Fibroblast of pulmonary artery (primary cell): ENCODE results near the gene TNRC6C.

Experiments
- DNase-seq: peaks from one replicate; pipeline ENCODE4 v3.0.0-alpha.2; 2010; ENCODE audit warnings: low read depth
- H3K4me3 ChIP-seq: replicated peaks from 2 replicates; pipeline ENCODE4 v1.5.1; 2011; ENCODE audit warnings: low read depth, mild to moderate bottlenecking, control low read depth, low read length, moderate library complexity
- TF ChIP-seq, protein P1 (sequence below): IDR thresholded peaks from 2 replicates; pipeline ENCODE4 v1.5.1; 2011; ENCODE audit warnings: mild to moderate bottlenecking, control low read depth, low read length, inconsistent platforms; ENCODE audit errors: missing control alignments

The TNRC6C gene

DNA sequence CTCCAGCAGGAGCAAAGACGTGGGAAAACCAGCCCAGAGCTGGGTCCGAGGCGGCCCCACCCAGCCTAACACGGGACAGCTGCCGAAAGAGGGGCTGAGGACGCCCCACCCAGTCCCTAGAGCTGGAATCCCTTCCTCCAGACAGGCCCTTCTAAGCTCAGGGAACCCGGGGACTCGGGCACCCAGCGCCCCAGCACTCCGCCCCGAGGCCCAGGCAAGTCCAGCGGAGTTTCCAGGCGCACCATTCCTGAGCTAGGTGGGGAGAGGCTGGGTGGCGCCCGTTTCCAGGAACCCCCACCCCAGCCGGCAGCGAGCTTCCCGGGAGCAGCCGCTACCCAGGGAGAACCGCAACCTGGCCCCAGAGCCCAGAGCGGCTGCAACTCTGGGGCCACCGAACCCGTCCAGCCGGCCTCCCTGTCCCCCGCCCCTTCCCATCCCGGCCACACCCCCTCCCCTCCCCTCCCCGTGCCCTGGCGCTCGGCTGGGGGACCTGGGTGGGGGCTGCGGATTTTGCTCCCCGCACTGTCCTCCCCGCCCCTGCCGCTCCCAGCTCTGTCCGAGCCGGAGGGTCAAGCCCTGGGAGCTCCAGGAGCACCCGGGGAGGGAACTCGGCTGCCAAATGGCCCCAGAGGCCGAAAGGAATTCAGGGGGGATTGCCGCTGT, 169.5 kb downstream of the TNRC6C start:
- no peak for DNase-seq
- TF ChIP-seq, protein P1, sequence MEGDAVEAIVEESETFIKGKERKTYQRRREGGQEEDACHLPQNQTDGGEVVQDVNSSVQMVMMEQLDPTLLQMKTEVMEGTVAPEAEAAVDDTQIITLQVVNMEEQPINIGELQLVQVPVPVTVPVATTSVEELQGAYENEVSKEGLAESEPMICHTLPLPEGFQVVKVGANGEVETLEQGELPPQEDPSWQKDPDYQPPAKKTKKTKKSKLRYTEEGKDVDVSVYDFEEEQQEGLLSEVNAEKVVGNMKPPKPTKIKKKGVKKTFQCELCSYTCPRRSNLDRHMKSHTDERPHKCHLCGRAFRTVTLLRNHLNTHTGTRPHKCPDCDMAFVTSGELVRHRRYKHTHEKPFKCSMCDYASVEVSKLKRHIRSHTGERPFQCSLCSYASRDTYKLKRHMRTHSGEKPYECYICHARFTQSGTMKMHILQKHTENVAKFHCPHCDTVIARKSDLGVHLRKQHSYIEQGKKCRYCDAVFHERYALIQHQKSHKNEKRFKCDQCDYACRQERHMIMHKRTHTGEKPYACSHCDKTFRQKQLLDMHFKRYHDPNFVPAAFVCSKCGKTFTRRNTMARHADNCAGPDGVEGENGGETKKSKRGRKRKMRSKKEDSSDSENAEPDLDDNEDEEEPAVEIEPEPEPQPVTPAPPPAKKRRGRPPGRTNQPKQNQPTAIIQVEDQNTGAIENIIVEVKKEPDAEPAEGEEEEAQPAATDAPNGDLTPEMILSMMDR: no peak
- H3K4me3 ChIP-seq: peak overlapping the region; percentile 53

DNA sequence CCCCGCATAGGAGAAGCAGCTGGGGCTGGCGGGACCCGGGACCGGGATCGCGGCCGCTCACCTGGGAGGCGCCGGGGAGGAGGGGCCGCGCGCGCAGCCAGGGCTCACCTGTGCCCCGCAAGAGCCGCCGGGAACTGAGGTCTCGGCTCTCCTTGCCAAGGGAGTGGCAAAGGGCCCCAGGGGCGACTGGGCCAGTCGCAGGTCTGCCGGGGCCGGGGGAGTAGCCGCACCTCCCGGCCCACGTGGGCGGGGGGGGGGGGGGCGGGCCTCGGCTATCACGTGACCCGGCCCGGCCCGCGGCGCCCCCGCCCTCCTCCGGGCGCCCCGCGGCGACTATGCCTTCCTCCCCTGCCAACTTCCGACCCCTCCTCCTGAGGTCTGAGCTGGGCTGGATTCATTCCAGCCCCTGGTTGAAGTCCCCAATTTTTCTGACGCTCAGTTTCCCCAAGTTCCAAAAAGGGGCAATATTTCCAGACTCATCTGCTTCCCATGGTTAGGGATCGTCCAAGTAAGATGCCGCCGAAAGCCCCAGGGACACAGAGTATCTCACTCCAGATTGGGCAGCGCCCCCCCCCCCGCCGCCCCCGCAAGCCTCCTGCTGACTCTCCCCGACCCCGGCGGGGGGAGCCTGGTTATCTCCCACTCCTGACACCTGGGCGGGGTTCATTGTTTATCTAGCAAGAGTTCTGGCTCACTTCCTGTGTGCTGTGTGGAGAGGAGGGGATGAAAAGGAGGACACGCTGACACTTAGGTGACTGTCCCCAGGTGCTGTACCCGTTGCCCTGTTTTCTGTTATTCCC, 170.2 kb downstream of the TNRC6C start, which contains the start of gene TMC6:
Gene TMC6, minus strand, starts transcription at position 205 of the 800 bp plus-strand sequence. CDS start 1,923 bp downstream, outside the sequence.
- TF ChIP-seq, protein P1: no peak
- H3K4me3 ChIP-seq: peak within 1 kb of the TSS; percentile 53
- no peak for DNase-seq

DNA sequence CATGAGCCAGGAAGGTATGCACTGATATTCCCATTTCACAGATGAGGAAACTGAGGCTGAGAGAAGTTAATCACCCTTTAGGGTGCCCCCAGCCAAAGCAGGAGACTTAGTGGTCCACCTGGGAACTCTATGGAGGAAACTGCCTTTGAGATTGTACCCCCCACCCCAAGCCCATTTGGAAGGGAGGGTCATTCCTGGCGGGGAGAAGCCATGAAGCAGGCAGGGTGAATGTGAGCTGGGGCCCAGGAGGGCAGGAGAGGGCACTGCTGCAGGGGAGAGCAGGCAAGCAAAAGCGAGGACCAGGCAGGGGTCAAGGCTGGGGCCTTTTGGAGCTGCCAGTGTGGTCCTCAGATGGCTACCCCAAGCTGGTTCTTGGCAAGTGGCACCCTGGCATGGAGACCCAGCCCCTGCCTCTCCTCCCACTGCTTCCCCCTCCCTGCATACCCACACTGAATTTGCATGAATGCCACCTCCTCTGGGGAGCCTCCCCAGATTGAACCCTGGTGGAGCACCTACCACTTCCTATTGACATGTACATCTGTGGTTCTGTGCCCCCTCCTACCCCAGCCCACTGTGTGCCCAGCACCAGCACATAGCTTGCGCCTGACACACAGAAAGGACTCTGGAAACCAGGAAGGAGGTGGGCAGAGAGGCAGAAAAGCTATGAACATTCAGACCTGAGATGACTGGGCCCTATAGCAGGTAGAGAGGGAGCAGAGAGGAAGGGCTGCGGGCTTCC, 171.0 kb downstream of the TNRC6C start:
- no peak for DNase-seq

DNA sequence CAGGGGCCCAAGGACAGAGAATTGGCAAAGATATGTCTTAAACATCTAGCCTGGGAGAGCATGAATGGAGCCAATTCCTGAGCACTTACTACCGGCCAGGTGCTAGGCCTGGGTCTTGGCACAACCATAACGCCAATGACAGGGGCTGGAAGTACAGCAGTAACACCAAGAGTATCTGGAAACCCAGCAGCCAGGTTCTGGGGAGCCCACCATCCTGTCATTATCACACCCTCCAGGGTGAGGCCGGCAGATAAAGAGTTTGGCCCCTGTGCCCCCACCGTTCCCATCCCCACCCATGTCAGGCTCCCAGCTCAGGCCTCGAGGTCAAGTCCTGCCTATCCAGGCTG, 171.6 kb downstream of the TNRC6C start:
- no peak overlapping the region for H3K4me3 ChIP-seq
- no peak for DNase-seq
- TF ChIP-seq, protein P1: no peak

More for the DNA sequence above, 171.0 kb downstream of the TNRC6C start:
- TF ChIP-seq, protein P1: no peak
- no peak overlapping the region for H3K4me3 ChIP-seq

DNA sequence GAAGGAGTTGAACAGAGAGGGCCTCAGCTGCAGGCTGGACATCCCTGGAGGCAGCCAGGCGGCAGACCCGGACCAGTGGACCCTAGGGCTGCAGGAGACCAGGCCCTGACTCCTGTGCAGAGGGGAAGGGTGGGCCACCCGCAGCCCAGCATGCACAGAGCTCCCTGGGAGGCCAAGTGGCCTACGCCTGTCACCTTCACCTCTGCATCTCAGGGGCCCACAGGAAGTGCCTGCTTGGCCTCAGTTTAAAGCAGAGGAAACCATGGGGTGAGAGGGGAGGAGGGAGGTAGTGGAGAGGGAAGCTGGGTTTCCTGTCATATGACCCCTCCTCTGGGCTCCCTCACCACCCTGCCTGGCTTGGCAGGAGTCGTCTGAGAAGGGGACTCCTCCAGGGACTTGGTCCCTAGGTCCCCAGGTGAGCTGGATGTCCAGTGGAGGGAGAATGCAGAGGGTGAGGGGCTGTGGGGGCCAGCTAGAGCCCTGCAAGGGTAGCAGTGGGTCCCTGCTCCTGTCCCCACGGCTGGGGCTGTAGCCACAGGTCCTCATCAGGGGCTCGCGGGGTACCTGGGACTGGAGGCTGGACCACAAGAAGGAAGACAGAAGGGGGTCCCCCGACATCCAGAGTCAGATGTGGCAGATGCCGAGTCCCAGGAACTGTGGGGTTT, 172.1 kb downstream of the TNRC6C start, which contains the start of gene TMC8:
Gene TMC8, plus strand, starts transcription at position 335 of the 665 bp plus-strand sequence. CDS start 818 bp downstream, outside the sequence.
- DNase-seq: no peak
- H3K4me3 ChIP-seq: no peak within 1 kb of the TSS
- TF ChIP-seq, protein P1: no peak
